Spinal cord (tissue), 10 donors: Measurements from ENCODE around the gene KIRREL1. TPM values are rescaled to one million over a fixed set of nuclear protein-coding genes. Genes with fewer than 3 reads are reported as not detected.

Source experiments
- DNase-seq, 6 donors: peaks; one replicate each; pipeline versions ENCODE4 v3.0.0 to v3.0.0-alpha.2; 2013 to 2015; ENCODE audit warnings: low spot score in 6 of 6, low read depth in 4 of 6
- H3K27ac ChIP-seq: one replicate; pipeline ENCODE4 v1.5.1; 2013; ENCODE audit warnings: low read depth, low read length, control low read depth
- H3K27me3 ChIP-seq: one replicate; pipeline ENCODE4 v1.6.1; 2013; ENCODE audit warnings: low read length; ENCODE audit not compliant: control insufficient read depth, insufficient read depth
- H3K36me3 ChIP-seq: one replicate; pipeline ENCODE4 v1.6.1; 2013; ENCODE audit warnings: low read length; ENCODE audit not compliant: control insufficient read depth, insufficient read depth
- H3K4me1 ChIP-seq: one replicate; pipeline ENCODE4 v1.6.1; 2013; ENCODE audit warnings: low read length; ENCODE audit not compliant: control insufficient read depth, insufficient read depth
- H3K4me3 ChIP-seq: one replicate; pipeline ENCODE4 v1.5.1; 2013; ENCODE audit warnings: low read depth, low read length, control low read depth
- H3K9me3 ChIP-seq: one replicate; pipeline ENCODE4 v1.6.1; 2013; ENCODE audit warnings: low read length; ENCODE audit not compliant: control insufficient read depth, insufficient read depth
- WGBS: methylation state at CpG from one replicate; pipeline ENCODE4 v1.1.5; 2013; ENCODE audit warnings: missing lambda C conversion rate; ENCODE audit not compliant: insufficient coverage; 5-methylcytosine and 5-hydroxymethylcytosine counted together
- polyA plus RNA-seq, 2 donors: library from polyadenylated mRNA; unstranded; fragments of 120-200 nt; gene quantifications; one replicate each; pipeline ENCODE4 v1.2.1, GENCODE V29; 2013; ENCODE audit not compliant: insufficient read length in 2 of 2
- total RNA-seq, 2 donors: library from RNA; depleted of rRNA in 1 of 2; stranded (reverse); fragments of 120-200 nt in 1 of 2; fragments of >200 nt in 1 of 2; gene quantifications; one replicate each; pipeline versions ENCODE4 v1.2.3 to v1.2.4, GENCODE V29; 2013 to 2014
- donor health status: healthy.

The KIRREL1 gene
- total and polyA plus RNA-seq, 4 donors, result 21.6 to 40.2 (median 29.2) TPM

DNA sequence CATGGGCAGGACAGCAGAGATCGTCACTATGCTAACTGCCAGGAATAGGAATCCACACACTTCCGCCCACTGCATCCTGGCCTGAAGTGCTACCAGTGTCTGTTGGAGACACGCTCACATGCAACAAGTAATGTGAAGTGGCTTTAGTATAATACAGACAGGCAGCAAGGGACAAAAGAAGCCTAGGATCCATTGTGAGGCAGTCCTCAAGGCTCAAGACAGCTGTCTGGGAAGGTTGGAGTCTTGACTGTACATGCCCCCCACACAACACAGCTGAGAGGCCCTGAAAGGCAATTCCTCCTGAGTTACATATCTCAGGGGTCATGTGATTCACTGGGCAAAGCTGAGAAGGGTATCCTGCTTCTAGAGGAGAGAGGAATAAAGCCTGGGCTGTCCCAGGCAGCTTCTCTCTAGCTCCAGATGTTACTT, 147.3 kb downstream of the KIRREL1 start:
- H3K27ac ChIP-seq, result no peak overlapping the region
- no peaks in the 10 kb centered on the region for H3K27me3 ChIP-seq
- no peak overlapping the region for H3K4me3 ChIP-seq
- H3K9me3 ChIP-seq, result no peaks in the 10 kb centered on the region
- DNase-seq, result no peak
- peaks cover 15% of the 10 kb centered on the region for H3K4me1 ChIP-seq
- 60% methylated on average over 1 of the region's 3 CpGs for WGBS
- H3K36me3 ChIP-seq, result no peaks in the 10 kb centered on the region

DNA sequence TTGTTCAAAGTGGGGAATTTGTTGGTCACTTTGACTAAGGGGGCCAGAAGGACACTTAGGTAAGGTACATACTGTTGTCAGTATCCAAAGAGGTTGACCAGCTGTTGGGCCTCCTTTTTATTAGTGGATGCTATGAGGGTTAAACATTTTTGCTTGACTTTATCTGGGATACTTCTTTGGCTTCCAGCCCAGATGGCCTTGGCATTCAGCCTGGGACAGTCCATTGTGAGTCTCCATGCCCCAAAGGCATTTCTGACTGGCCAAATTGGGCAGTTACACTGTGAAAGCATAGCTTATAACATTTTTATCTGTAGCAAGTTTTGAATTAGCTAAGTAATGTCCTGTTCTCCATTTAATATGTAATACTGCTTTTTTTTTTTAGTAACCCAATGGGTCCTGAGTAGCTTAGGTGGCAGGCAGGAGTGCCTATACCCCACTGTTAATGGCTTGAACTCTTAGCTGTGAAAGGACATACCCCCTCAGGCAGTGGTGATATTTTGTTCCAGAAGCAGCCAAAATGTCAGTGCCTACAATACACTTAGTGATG, 151.8 kb downstream of the KIRREL1 start:
- Histone ChIP-seq H3K9me3 (no peaks in the 10 kb centered on the region), H3K27ac (peak overlapping the region; percentile 29), H3K4me1 (peaks cover 27% of the 10 kb centered on the region), H3K4me3 (no peak overlapping the region), H3K27me3 (no peaks in the 10 kb centered on the region), H3K36me3 (no peaks in the 10 kb centered on the region)
- DNase-seq, result peak; percentile 58 to 84 (median 68)

- 100% methylated on average over 3 of the region's 6 CpGs for WGBS
- H3K27me3 ChIP-seq, result no peaks in the 10 kb centered on the region
- peak overlapping the region; percentile 10 for H3K27ac ChIP-seq
- H3K9me3 ChIP-seq, result no peaks in the 10 kb centered on the region
- no peaks in the 10 kb centered on the region for H3K36me3 ChIP-seq
- H3K4me1 ChIP-seq, result peaks cover 27% of the 10 kb centered on the region
- no peak overlapping the region for H3K4me3 ChIP-seq
- no peak for DNase-seq
Observed at GRCh38 chr1:158146165-158146564, 152.7 kb downstream of the KIRREL1 start.

- DNase-seq, result no peak
- H3K9me3 ChIP-seq, result no peaks in the 10 kb centered on the region
- peaks cover 27% of the 10 kb centered on the region for H3K4me1 ChIP-seq
- WGBS, result 86% methylated on average over 1 of the region's 2 CpGs
- H3K36me3 ChIP-seq, result no peaks in the 10 kb centered on the region
- H3K4me3 ChIP-seq, result no peak overlapping the region
- no peaks in the 10 kb centered on the region for H3K27me3 ChIP-seq
- no peak overlapping the region for H3K27ac ChIP-seq
Observed at GRCh38 chr1:158146739-158147138, 153.3 kb downstream of the KIRREL1 start.

DNA sequence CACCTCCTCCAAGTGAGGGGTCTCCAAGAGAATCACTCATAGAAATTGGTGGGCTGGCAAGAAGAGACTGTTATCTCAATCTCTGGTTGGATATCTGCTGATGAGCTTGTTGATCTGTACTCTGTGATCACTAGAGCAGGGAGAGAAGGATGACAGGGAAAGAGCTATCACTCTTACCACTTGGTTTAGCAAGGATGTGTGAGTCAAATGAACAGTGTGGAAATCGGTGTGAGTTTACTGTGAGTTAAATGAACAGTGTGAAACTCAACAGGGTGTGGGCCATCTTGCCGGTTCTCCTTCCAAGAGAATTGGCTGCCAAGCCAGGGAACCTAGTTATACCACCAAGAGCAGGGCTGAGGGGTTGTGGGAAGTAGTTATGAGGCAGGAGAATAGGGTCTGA, 154.0 kb downstream of the KIRREL1 start:
- Histone ChIP-seq H3K36me3 (no peaks in the 10 kb centered on the region), H3K27ac (no peak overlapping the region), H3K27me3 (peaks cover under 1% of the 10 kb centered on the region), H3K4me3 (no peak overlapping the region), H3K4me1 (peaks cover 27% of the 10 kb centered on the region), H3K9me3 (no peaks in the 10 kb centered on the region)
- WGBS, result 78% methylated on average over 2 of the region's 2 CpGs
- no peak for DNase-seq

- H3K4me1 ChIP-seq, result peaks cover 27% of the 10 kb centered on the region
- WGBS, result 80% methylated on average over 1 of the region's 3 CpGs
- peaks cover 4% of the 10 kb centered on the region for H3K27me3 ChIP-seq
- H3K36me3 ChIP-seq, result no peaks in the 10 kb centered on the region
- no peaks in the 10 kb centered on the region for H3K9me3 ChIP-seq
- no peak overlapping the region for H3K27ac ChIP-seq
- no peak overlapping the region for H3K4me3 ChIP-seq
- no peak for DNase-seq
Observed at GRCh38 chr1:158147869-158148268, 154.4 kb downstream of the KIRREL1 start.

GRCh38 chr1:158148468-158148867, 155.0 kb downstream of the KIRREL1 start:
- 100% methylated on average over 1 of the region's 1 CpG for WGBS
- H3K27me3 ChIP-seq, result peaks cover 4% of the 10 kb centered on the region
- H3K4me3 ChIP-seq, result no peak overlapping the region
- H3K27ac ChIP-seq, result no peak overlapping the region
- DNase-seq, result no peak
- H3K36me3 ChIP-seq, result no peaks in the 10 kb centered on the region
- no peaks in the 10 kb centered on the region for H3K9me3 ChIP-seq
- peaks cover 27% of the 10 kb centered on the region for H3K4me1 ChIP-seq

DNA sequence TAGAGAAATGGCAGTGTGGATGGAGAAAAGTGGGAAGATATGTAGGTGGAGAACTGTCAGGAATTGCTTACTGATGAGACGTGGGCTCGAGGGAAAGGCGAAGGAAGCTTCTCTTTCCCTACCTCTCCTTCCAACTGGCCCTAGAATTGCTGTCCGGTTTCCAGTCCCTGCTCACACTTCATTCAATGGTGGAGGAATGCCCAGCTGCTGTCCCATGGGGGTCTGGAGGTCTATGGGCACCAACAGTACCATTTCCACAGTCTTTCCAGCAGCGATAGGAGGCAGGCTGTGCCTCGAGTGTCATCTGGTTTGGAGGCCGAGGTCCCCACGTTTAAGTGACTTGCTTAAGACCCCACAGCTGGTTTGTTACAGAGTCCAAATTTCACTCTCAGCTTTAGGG, 155.7 kb downstream of the KIRREL1 start:
- H3K4me3 ChIP-seq, result peak overlapping the region; percentile 38
- WGBS, result 40% methylated on average over 3 of the region's 8 CpGs

More for the DNA sequence above, 155.7 kb downstream of the KIRREL1 start:
- no peak for DNase-seq
- H3K36me3 ChIP-seq, result no peaks in the 10 kb centered on the region
- peaks cover 24% of the 10 kb centered on the region for H3K4me1 ChIP-seq
- H3K27ac ChIP-seq, result peak overlapping the region; percentile 44
- no peaks in the 10 kb centered on the region for H3K9me3 ChIP-seq
- H3K27me3 ChIP-seq, result peaks cover 4% of the 10 kb centered on the region

Other genes with a start within 250 kb of the KIRREL1 start
- under 1 TPM in 1 of 2 donors, not detected in 1; 0.20 TPM for gene FCRL2, start 216.5 kb upstream of the KIRREL1 start, total RNA-seq
- not detected for gene FCRL2, start 216.5 kb upstream of the KIRREL1 start, polyA plus RNA-seq
- gene FCRL1, start 173.5 kb upstream of the KIRREL1 start, total RNA-seq, result 1 to 10 TPM in 1 of 2 donors, under 1 TPM in 1; 0.06 to 2.1 TPM
- gene FCRL1, start 173.5 kb upstream of the KIRREL1 start, polyA plus RNA-seq, result under 1 TPM; 0.08 to 0.27 TPM
- under 1 TPM in 1 of 2 donors, not detected in 1; 0.11 TPM for gene CD5L, start 151.8 kb upstream of the KIRREL1 start, total RNA-seq
- under 1 TPM; 0.29 to 0.46 TPM for gene CD5L, start 151.8 kb upstream of the KIRREL1 start, polyA plus RNA-seq
- gene CD1D, start 187.2 kb downstream of the KIRREL1 start, total RNA-seq, result 1 to 10 TPM in 1 of 2 donors, under 1 TPM in 1; 0.99 to 1.6 TPM
- under 1 TPM; 0.90 TPM for gene CD1D, start 187.2 kb downstream of the KIRREL1 start, polyA plus RNA-seq